Fibroblast of the conjunctiva (primary cell): ENCODE data around the gene OBSL1.

Experiments
- DNase-seq: peaks from one replicate; pipeline ENCODE4 v3.0.0-alpha.2; 2010; ENCODE audit warnings: low read depth

Gene OBSL1

GRCh38 chr2:219511547-219512325 is 59.6 kb downstream of the OBSL1 start:
- DNase-seq, result no peak

- no peak for DNase-seq
These were observed 60.7 kb downstream of the OBSL1 start for GRCh38 chr2:219510512-219511135.

GRCh38 chr2:219509780-219510511 is 61.4 kb downstream of the OBSL1 start:
- peak; percentile 33 for DNase-seq

GRCh38 chr2:219508971-219509779 is 62.2 kb downstream of the OBSL1 start:
- DNase-seq, result no peak

- no peak for DNase-seq
These were observed 63.0 kb downstream of the OBSL1 start for GRCh38 chr2:219508444-219508734.

- no peak for DNase-seq
These were observed 63.5 kb downstream of the OBSL1 start for GRCh38 chr2:219507581-219508443.

GRCh38 chr2:219506802-219507526 is 64.4 kb downstream of the OBSL1 start:
- DNase-seq, result no peak

GRCh38 chr2:219506153-219506801 is 65.1 kb downstream of the OBSL1 start:
- no peak for DNase-seq

GRCh38 chr2:219505585-219505984 is 65.8 kb downstream of the OBSL1 start:
- DNase-seq, result no peak

GRCh38 chr2:219502618-219503017 is 68.7 kb downstream of the OBSL1 start:
- DNase-seq, result no peak

GRCh38 chr2:219501849-219502248 is 69.5 kb downstream of the OBSL1 start:
- no peak for DNase-seq
